Measurements from ENCODE around the gene B3GALT6.

B3GALT6 gene

DNA sequence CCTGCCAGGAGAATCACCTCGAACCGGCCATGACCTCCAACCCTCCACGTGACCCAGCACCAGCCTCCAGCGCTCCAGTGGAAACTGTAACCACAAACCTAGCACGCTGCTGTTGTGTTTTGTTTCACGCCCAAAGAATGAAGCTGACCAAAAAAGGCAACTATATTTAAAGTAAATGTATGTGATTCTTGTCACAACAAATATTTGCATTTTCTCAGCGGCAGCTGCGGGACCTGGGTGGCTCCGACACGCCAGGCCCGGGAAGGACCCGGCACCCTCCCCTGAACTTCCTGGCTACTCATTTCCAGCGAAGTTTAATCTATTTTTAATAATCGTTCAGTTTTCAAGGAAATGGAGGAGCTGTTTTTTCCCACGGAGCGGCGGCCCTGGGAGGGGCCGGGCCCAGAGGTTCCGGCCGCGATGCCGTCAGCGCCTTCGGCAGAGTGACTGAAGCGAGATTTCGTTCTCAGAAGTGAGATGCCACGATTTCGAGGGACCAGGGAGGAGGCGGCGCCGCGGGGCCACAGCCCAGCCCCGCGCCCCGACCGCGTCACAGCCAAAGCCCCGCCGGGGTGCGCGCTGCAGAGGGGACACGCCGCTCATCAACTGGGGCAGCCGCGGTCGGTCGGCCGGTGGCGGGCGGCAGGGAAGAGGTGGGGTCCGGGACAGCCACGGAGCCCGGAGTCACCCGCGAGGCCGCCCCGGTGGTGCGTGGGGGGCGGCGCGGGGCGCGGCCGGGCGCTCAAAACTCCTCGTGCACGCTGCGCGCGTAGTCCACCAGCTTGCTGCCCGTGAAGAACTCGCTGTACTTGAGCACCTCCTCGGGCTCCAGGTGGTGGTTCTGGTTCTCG is 15.0 kb upstream of the B3GALT6 start:
- peak; percentile 55 to 59 for DNase-seq

DNA sequence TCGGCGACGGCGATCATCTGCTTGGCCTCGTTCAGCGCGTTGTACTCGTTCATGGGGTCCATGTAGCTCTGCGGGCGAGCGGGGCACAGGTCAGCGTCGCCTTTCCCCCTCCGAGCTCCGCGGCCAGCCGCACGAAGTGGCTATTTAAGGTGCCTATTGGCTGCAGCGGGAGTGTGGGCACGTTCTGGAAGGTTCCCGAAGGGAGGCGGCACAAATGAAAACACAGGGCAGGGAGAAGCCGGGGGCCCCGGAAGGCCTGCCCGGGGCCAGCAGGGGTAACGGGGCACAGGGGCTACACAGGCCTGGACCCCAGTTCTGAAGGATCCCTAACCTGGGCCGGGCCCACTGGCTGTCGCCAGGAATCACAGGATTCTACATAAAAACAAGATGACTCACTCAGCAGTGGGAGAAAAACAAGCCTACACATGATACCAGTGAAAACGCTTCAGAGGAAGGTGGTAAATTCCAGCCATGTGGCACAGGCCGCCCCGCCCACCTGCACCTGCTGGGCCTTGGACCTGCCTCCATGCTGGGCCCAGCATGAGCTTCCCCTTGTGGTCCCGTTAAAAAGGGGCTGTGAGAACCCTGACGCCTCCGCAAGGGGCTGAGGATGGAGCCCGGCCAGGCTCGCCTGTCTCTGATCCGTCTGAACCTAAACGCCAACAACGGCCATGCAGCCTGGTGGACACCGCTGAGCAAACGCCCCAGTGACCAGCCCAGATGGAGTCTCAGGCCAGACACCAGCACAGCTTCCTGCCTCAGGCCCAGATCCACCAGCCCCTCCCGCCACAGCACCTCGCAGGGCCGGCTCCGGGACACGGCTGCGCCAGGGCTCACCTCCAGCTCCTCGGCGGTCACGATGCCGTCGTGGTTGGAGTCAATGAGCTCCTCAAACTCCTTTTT is 14.2 kb upstream of the B3GALT6 start:
- DNase-seq = peak; percentile 59 to 71

DNA sequence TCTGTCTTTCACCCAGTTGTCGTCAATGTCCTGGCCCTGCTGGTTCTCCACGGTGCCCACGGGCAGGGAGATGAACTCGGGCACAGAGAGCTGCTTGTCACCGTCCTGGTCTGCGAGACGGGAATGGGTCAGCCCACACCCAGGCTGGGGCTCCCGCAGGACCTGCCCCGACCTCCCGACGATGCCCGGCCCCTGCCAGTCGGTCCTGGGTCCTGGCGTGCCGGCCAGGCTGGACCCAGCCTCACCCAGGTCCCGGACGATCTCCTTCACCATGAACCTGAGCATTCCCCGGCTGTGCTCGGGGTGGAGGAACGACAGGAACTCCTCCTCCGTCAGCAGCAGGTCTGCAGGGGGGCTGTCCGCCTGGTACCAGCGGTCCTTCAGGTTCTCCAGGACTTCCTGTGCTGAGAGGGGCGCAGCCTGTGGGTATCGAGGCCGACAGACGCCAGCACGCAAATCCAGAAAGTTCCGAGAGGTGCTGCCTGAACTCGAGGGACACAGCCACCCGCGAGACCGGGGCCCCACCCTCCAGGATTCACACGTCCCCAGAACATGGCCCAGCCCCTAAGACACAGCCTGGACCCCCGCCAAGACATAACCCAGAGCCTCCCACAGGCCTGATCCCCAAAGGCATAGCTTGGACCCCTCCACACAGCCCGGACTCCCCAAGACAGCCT is 13.4 kb upstream of the B3GALT6 start:
- DNase-seq = peak in 1 of 2 donors; percentile 14

DNA sequence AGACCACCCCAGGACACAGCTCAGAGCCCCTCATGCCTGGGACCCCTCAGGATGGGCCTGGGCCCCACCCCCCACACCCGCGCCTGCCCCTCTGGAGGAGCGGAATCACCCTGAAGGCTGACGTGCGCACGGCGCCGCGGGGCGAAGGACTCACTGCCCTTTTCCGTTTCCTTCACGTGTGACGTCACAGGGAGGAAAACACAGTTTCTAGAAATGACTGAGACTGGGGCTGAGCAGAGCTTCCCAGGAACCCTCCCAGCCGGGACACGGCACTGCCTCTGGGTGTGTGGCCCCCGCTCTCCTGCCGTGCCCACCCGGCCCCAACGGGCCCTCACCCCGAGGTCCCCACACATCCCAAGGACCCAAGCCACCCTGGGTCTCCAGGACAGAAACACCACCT is 12.7 kb upstream of the B3GALT6 start:
- peak; percentile 64 to 67 for DNase-seq

DNA sequence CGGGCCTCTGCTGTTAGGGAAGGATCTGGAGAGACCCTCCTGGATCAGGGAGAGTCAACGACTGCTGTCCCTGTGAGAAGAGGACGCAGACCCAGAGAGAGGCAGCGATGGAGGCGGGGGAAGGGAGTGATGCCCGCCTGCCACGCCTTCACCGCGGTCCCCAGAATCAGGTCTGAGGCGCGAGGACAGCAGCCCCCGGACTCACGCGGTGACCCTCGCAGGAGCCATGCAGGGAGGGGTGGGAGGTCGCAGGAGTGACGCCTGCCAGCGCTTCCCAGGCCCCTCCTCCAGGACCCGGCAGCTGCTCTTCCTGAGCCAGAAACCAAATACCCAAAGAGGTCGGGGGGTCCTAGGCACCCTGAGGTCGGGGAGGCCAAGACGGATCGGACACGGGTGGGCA is 11.8 kb upstream of the B3GALT6 start:
- DNase-seq = no peak

DNA sequence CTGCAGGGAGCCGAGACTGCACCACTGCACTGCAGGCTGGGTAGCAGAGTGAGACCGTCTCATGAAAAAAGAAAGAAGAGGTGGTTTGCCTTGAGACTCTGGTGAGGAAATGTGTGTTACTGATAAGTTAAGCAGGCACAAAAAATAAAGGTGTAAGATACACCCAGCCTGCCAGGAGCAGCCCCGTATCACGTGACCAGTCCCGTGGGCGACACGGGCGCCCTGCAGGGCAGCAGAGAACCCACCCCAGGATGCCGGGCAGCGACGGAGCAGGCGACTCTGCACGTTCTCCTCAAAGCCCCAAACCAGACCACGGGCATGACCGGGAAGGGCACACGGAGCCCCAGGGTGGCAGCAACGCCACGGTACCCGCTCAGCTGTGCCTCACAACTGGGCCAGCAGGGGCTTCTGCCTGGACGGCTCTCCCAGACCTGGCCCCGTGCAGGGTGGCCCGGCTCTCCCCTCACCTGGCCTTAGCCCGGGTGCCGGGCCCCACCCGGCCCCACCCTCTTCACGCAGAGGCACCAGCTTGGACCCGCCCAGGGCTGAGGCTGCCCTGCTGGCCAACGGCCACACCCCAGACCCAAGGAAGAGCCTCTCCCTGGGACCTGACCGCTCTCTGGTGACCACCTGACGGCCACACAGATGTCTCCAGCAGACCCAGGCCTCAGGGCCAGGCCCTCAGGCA is 10.0 kb upstream of the B3GALT6 start:
- no peak for DNase-seq

DNA sequence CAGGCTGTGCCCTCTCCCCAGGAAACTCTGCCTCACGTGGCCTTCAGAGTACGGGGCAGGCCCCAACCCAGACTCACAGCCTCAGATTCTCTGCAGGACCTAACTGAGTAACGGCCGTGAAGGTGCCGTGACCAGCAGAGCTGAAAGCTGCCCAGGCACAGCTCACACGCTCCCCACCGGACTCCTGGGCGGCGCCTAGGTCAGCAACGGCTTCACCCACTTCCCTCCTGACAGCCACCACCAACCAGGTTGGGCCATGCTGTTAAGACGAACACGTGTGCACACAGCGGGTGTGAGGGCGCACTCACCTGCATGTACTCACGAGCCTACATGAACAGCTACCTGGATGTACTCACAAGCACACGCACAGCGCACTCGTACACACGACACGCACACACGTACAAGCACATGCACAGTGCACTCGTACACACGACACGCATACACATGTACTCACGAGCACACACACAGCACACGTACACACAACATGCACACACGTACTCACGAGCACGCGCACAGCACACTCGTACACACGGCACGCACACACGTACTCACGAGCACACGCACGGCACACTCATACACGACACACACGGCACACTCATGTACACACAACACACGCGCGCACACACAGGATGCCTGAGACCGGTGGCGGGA is 9.3 kb upstream of the B3GALT6 start:
- DNase-seq = no peak

DNA sequence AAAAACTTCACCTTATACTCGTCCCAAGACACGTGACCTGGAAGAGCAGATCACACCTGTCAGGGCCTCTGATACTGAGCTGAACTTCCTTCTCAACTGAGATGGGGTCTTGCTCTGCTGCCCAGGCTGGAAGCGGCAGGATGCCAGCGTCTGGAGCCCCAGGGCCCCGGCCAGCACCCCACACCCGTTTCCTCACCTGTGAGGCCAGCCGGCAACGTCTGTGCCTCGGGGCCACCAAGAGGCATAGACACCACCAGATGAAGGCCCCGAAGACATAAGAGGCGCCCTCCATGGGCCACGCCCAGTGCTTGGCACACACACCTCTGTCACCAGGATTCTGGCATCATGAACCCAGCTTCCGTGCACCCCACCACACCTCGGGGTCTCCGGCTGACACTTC is 8.7 kb upstream of the B3GALT6 start:
- DNase-seq = no peak

DNA sequence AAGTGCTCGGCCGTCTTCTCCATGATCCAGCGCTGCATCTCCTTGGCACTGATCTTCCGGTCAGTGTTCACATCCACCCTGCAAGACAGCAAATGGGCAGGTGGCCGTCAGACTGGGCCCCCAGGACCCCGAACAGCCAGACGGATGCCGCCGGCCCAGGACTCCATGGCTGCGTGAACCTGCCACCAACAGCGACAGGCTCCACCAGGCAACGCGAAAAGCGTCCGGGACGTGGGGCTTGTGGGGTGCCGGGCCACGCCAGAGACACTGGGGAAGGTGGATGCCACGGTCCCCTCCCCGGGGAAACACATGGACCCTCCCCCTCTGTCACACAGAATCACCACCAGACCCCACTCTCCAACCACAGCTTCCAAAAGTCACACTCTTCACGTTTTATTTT is 8.1 kb upstream of the B3GALT6 start:
- DNase-seq = no peak

DNA sequence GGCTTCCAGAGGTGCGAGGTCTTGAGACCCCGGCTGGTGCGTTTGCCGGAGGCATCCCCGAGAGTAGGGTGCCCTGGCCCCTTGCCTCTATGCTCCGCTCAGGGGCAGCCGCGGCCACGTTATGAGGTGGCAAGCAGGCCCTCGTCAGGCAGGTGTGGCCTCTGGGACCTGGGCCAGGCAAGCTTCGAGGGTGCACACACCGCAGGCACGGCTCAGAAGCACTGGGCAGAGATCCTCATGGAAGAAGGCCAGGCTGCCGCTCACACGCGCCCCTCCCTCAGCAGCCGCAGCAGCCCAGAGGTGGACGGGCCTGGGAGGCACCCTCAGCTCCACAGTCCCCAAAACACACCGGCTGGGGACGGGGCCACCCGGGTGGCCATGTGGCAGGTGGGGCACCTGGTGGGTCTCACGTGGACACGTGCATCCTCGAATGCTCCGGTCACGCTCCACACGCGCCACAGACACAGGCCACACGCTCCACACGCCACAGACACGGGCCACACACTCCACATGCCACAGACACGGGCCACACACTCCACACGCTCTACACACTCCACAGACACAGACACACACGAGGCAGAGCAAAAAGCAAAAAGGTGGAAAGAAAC is 6.7 kb upstream of the B3GALT6 start:
- DNase-seq = no peak

DNA sequence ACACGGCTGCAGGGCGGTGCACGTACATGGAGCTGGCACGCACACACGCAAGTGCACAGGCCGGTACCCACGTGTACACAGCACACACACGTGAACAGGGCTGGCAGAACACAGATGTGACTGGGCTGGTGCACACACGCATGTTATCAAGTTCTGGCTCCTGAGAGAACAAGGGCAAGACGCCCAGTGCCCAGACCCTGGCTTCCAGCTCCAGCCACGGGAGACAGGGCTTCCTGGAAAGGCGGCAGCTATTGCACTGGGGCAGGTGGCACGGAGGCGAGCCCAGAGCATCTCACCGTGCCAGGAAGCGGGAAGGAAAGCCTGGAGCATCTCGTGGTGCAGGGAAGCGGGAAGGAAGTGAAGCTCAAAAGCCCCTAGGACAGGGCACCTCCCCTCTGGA is 6.1 kb upstream of the B3GALT6 start:
- DNase-seq = no peak

DNA sequence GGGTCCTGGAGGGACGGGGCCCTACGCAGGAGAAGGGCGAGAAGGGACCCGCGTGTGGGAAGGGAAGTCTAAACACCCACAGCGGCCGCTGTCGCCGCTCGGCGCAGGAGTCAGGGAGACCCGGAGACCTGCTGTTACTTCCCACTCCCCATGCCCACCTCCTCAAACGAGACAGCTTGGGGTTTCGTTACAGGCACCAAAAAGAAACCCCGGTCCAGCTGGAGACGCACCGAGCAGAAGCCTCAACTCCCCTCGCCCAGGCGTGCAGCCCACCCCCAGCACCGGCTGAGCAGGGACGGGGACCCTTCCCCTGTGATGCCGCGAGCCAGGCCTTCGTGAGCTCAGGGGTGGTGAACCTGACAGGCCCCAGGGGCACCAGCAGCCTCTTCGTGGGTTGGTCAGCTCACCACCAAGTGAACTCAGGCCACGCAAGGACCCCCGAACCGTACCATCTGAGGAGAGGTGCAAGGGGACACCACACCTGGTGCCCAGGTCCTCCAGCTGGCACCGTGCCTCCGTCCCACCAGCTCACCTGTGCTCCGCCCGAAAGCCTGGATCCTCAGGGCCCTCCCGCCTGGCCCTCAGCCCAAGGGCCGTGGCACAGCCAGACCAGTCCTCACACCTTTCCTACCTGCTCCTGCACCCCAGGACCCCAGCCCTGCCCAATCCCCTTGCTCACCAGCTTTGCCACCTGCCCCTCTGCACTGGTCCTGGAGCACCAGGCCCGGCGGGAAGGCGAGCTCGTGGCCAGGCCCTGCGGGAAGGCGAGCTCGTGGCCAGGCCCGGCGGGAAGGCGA is 5.3 kb upstream of the B3GALT6 start:
- DNase-seq = no peak

DNA sequence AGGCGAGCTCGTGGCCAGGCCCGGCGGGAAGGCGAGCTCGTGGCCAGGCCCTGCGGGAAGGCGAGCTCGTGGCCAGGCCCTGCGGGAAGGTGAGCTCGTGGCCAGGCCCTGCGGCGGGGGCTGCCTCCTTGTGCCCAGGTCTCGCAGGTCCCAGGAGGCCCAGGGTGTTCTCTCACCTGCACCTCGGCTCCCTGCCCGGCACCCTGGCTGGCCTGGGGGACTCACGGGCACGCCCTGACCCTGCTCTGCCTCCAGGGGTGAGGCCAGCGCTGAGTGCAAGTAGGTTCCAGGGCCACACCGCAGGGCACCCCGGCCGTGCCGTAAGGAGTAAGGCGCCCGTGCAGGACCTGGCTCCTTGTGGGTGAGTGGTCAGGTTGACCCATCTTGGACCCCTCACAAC is 4.7 kb upstream of the B3GALT6 start:
- DNase-seq = no peak

DNA sequence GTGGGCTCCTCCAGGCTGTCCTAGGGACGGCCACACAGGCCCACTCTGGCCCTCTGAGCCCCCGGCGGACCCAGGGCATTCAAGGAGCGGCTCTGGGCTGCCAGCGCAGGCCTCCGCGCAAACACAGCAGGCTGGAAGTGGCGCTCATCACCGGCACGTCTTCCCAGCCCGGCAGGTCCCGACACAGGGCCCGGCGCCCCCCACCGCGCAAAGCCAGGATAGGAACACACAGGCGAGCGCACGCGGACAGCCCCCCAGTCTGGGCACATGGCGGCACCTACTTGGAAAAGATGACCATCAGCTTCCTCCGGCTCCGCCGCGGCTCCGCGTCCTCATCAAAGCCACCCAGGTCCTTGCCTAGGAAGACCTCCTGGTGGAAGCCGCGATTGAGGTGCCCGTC is 3.9 kb upstream of the B3GALT6 start:
- no peak for DNase-seq

DNA sequence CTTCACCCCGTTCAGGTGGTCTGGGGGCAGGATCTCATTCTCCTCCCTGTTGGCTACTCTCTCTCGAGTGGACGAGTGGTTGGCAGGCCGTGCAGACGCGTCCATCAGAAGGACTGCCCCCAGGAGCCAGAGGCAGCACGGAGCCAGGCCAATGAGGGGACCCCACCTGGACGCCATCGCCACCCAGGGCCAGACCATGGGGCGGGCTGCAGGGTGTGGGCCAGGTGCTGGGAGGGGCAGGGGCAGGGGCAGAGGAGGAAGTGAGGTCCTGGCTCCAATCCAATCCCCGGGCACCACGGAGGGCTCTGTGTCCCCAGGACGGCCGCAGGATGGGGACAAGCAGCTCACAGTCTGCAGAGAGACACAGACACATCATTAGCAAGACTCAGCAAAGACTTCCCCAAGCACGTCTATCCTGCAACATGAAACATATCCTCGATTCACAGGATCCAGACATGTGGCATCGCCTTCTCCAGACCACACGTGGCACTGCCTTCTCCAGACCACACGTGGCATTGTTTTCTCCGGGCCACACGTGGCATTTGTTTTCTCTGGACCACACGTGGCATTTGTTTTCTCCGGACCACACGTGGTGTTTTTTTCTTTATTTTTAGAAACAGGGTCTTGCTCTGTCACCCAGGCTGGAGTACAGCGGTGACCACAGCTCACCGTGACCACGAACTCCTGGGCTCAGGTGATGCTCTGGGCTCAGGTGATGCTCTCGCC is 3.3 kb upstream of the B3GALT6 start:
- no peak for DNase-seq

DNA sequence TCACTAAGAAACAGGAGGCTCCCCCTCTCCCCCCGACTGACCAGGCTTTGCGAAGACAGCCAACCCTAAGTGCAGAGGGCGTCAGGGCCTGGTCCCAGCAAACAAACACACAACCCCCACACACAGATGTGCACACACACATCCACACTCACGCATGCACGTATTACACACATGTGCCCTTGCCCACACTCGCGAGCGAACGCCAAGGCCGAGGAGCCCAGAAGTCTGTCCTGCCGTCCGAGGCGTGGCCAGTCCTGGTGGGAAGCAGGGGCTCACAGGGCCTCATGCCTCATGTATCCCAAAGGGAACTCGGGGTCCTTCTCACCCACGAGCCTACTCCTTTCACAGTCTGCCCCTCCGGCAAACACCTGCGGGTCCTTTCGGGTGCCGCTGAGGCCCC is 2.3 kb upstream of the B3GALT6 start:
- no peak for DNase-seq

DNA sequence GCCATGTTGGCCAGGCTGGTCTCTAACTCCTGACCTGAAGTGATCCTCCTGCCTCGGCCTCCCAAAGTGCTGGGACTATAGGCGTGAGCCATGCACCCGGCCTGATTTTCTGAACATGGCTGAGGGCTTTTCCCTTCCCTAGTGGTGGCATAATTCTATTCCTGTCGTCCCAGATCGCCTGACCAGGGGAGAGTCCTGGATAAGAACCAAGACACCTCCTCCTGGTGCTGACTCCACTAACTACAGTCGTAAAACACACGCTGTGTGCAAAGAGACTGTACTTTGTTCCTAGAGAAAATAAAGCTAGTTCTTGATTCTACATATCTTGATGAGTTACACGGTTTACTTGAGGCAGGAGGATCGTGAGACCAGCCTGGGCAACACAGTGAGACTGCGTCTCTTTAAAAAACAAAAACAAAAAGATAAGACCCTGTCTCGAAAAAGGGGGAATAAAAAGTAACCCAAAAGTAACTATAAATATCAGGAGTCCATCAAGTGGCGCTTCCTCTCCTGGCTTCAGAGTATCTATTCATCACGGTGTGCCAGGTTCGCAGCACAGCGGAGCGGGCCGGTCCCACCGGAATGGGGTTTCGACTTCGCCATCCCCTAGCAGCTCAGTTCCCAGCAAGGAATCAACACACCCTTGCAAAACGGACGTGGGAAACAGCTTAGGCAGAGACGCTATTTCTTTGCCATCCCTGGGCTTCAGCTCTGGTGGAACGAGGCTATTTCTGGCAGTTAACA is 1.2 kb upstream of the B3GALT6 start:
- peak in 1 of 2 donors; percentile 41 for DNase-seq

DNA sequence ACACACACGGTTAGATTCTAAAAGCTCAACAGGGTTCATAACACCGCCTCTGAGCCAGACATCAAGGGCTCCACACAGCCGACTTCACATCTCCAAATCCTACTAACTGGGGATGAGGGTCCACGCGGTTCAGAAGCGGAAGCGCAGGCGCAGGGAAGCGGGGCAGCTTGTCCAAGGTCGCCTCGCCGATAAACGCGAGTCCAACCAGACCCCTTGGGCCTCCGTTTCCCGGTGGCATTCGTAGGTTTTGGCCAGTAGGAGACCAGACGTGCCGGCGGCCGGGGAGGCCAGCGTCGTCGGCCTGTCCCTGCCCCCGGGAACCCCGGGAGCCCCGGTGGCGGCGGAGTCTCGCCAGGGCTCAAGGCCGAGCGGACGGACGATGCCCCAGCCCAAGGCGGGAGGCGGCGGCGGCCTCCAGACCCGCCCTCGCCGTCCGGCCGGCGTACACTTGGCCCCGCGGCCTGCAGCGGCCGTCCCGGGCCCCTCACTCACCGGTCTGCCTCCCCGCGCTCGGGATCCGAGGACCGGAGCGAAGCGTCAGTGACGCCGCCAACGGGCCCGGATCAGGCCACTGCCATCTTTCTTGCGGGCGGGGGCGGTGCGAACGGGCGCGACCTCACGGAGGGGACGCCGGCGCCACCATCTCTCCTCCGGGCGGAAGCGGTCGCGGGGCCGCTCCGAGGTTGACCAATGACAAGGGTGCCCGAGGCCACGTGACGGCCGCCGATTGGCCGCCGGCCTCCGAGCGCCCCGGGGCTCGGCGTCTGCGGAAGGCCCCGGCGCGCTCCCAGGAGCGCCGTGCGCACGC is 433 bp upstream of the B3GALT6 start, which contains the start of gene SDF4:
Gene SDF4, minus strand, starts transcription at position 602 of the 808 bp plus-strand sequence. CDS start 3,229 bp downstream, outside the sequence.
- DNase-seq = peak; percentile 96 to 97
